Lung (tissue), 12 donors: ENCODE measurements around the gene SFTPB. TPM values are rescaled to one million over a fixed set of nuclear protein-coding genes. Genes with fewer than 3 reads are reported as not detected.

ENCODE experiments used
- ATAC-seq: fragments of 200-7000 bp; cut with Tn5 transposase; one replicate; pipeline ENCODE4 v1.9.1; 2020; ENCODE audit warnings: moderate number of reproducible peaks; ENCODE audit not compliant: insufficient read depth, low FRiP score
- DNase-seq, 3 donors: peaks; one replicate each; pipeline ENCODE4 v3.0.0-alpha.2; 2013 to 2017
- H3K27ac ChIP-seq, 2 donors: one replicate each; pipeline ENCODE4 v1.5.1; 2013; ENCODE audit warnings: mild to moderate bottlenecking in 2 of 2, moderate library complexity in 2 of 2, control low read depth in 1 of 2, inconsistent platforms in 1 of 2, low read depth in 1 of 2, low read length in 1 of 2
- H3K27me3 ChIP-seq, 3 donors: one replicate each; pipeline ENCODE4 v1.5.1; 2013; ENCODE audit warnings: low read length in 2 of 3; ENCODE audit not compliant: control insufficient read depth in 3 of 3, insufficient read depth in 3 of 3
- H3K36me3 ChIP-seq, 4 donors: one replicate each; pipeline ENCODE4 v1.5.1; 2013; ENCODE audit warnings: low read length in 4 of 4, mild to moderate bottlenecking in 1 of 4, moderate library complexity in 1 of 4; ENCODE audit not compliant: control insufficient read depth in 4 of 4, insufficient read depth in 4 of 4
- H3K4me1 ChIP-seq, 5 donors: one replicate each; pipeline ENCODE4 v1.5.1; 2013; ENCODE audit warnings: low read length in 5 of 5, mild to moderate bottlenecking in 2 of 5, moderate library complexity in 1 of 5; ENCODE audit not compliant: control insufficient read depth in 5 of 5, insufficient read depth in 5 of 5
- H3K4me3 ChIP-seq: one replicate; pipeline ENCODE4 v1.5.1; 2013; ENCODE audit warnings: mild to moderate bottlenecking, control low read depth, moderate library complexity
- H3K9ac ChIP-seq, 2 donors: one replicate each; pipeline ENCODE4 v1.5.1; 2013; ENCODE audit warnings: low read length in 2 of 2, control low read depth in 1 of 2; ENCODE audit not compliant: insufficient read depth in 1 of 2
- H3K9me3 ChIP-seq, 4 donors: one replicate each; pipeline ENCODE4 v1.5.1; 2013; ENCODE audit warnings: low read length in 3 of 4, mild to moderate bottlenecking in 1 of 4, moderate library complexity in 1 of 4; ENCODE audit not compliant: control insufficient read depth in 4 of 4, insufficient read depth in 3 of 4
- CTCF ChIP-seq: IDR thresholded peaks from 2 replicates; pipeline ENCODE4 v1.5.1; 2012; ENCODE audit warnings: mild to moderate bottlenecking; ENCODE audit errors: control extremely low read depth, extremely low read depth
- WGBS, 2 donors: extraction: QIAGEN DNeasy Blood & Tissue Kit; methylation state at CpG; one replicate each; pipeline ENCODE4 v1.1.7; 2013; 5-methylcytosine and 5-hydroxymethylcytosine counted together
- polyA plus RNA-seq, 2 donors: library from polyadenylated mRNA; stranded (reverse); fragments of 200-250 nt; gene quantifications; one replicate each; pipeline ENCODE4 v1.2.1, GENCODE V29; 2013
- total RNA-seq, 2 donors: library from RNA; depleted of rRNA in 1 of 2; stranded (reverse); fragments of >200 nt in 1 of 2; gene quantifications; one replicate each; pipeline ENCODE4 v1.2.1, GENCODE V29; 2014 to 2021
- donor health status: control.
- donor health status: control.
- donor health status: Bipolar disorder and iron deficiency.
- donor health status: healthy.
- donor health status: DM: yes; HTN: yes; CAD: no.

SFTPB gene
- total and polyA plus RNA-seq, 4 donors: 6,615 to 19,115 (median 13,690) TPM

GRCh38 chr2:85692039-85692645 is 24.1 kb upstream of the SFTPB start:
- 91 to 92% methylated on average over 5 of the region's 5 CpGs for WGBS, 2 donors
- no peak for TF ChIP-seq CTCF
- no peaks in the 10 kb centered on the region for H3K9me3 ChIP-seq

GRCh38 chr2:85690932-85691331 is 22.9 kb upstream of the SFTPB start:
- no peaks in the 10 kb centered on the region for H3K36me3 ChIP-seq
- H3K27me3 ChIP-seq: no peaks in the 10 kb centered on the region
- H3K4me3 ChIP-seq: no peak overlapping the region
- no peak overlapping the region for H3K9ac ChIP-seq
- ATAC-seq (no peak), DNase-seq (no peak)
- H3K27ac ChIP-seq: no peak overlapping the region
- H3K4me1 ChIP-seq: peaks cover 0 to 4% (median 0%) of the 10 kb centered on the region in 5 donors
- no peaks in the 10 kb centered on the region for H3K9me3 ChIP-seq
- no peak for TF ChIP-seq CTCF
- WGBS, 2 donors: 91 to 95% methylated on average over 4 of the region's 4 CpGs

More at GRCh38 chr2:85692039-85692645, 24.1 kb upstream of the SFTPB start:
- ATAC-seq: no peak
- Histone ChIP-seq H3K4me3 (no peak overlapping the region), H3K9ac (no peak overlapping the region), H3K27me3 (no peaks in the 10 kb centered on the region), H3K36me3 (no peaks in the 10 kb centered on the region), H3K4me1 (peaks cover 0 to 4% (median 0%) of the 10 kb centered on the region in 5 donors), H3K27ac (no peak overlapping the region)
- no peak for DNase-seq

GRCh38 chr2:85684806-85685205 is 16.8 kb upstream of the SFTPB start:
- Histone ChIP-seq H3K36me3 (no peaks in the 10 kb centered on the region), H3K27ac (no peak overlapping the region), H3K4me3 (no peak overlapping the region), H3K27me3 (no peaks in the 10 kb centered on the region), H3K9me3 (no peaks in the 10 kb centered on the region), H3K4me1 (peaks cover 0 to 13% (median 0%) of the 10 kb centered on the region in 5 donors), H3K9ac (no peak overlapping the region)
- ATAC-seq (no peak), DNase-seq (no peak)
- 81 to 90% methylated on average over 4 of the region's 4 CpGs for WGBS, 2 donors
- TF ChIP-seq CTCF: no peak

GRCh38 chr2:85684380-85684779 is 16.4 kb upstream of the SFTPB start:
- peaks cover 0 to 14% (median 0%) of the 10 kb centered on the region in 5 donors for H3K4me1 ChIP-seq
- no peaks in the 10 kb centered on the region for H3K36me3 ChIP-seq
- DNase-seq (no peak), ATAC-seq (no peak)
- H3K9ac ChIP-seq: no peak overlapping the region
- 95 to 97% methylated on average over 4 of the region's 4 CpGs for WGBS, 2 donors
- H3K4me3 ChIP-seq: no peak overlapping the region
- no peaks in the 10 kb centered on the region for H3K9me3 ChIP-seq
- no peaks in the 10 kb centered on the region for H3K27me3 ChIP-seq
- no peak for TF ChIP-seq CTCF
- H3K27ac ChIP-seq: no peak overlapping the region
